DOHH2 (cell line): ENCODE measurements around the gene COL17A1.

Experiments used
- EZH2phosphoT487 ChIP-seq: fragments of 200-600 bp; sonication (generic); IDR thresholded peaks from 2 replicates; pipeline ENCODE4 v1.6.1; 2017; ENCODE audit warnings: borderline replicate concordance, mild to moderate bottlenecking, antibody characterized with exemption, low read length, moderate library complexity, mixed read lengths
- TF ChIP-seq, protein P1 (sequence below): fragments of 200-600 bp; sonication (generic); IDR thresholded peaks from one replicate; pipeline ENCODE4 v1.5.1; 2014; ENCODE audit warnings: antibody characterized with exemption, mild to moderate bottlenecking, low read depth, low read length; ENCODE audit not compliant: poor library complexity, severe bottlenecking

DNA sequence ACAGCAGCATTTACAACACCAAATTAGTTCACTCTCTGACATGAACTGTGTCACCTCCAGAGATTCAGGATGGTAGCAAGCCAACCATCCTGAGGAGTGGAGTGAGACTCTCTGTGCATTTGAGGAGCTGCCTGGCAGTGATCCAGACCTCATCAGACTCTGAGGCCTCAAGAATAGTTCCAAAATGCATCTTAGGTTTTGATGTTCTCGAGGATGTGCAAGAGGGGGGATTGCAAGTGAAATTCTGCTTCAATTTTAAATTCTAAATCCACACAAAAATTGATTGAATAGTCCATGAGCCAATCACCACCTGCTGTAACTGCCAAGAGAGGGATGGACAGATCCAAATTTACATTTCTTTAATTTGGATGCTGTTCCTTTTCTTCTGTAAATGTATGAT lies 69.0 kb downstream of the COL17A1 start:
- TF ChIP-seq, protein P1, sequence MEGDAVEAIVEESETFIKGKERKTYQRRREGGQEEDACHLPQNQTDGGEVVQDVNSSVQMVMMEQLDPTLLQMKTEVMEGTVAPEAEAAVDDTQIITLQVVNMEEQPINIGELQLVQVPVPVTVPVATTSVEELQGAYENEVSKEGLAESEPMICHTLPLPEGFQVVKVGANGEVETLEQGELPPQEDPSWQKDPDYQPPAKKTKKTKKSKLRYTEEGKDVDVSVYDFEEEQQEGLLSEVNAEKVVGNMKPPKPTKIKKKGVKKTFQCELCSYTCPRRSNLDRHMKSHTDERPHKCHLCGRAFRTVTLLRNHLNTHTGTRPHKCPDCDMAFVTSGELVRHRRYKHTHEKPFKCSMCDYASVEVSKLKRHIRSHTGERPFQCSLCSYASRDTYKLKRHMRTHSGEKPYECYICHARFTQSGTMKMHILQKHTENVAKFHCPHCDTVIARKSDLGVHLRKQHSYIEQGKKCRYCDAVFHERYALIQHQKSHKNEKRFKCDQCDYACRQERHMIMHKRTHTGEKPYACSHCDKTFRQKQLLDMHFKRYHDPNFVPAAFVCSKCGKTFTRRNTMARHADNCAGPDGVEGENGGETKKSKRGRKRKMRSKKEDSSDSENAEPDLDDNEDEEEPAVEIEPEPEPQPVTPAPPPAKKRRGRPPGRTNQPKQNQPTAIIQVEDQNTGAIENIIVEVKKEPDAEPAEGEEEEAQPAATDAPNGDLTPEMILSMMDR = no peak
- TF ChIP-seq EZH2phosphoT487 = no peak
